BJ (cell line): Measurements from ENCODE around the gene STOM. TPM values are rescaled to one million over a fixed set of nuclear protein-coding genes. Genes with fewer than 3 reads are reported as not detected.

Source experiments
- CTCF ChIA-PET: fragments of 350-600 bp; formaldehyde crosslinking; extraction: SDS; loops from one replicate; lab custom pipeline; 2021; ENCODE audit warnings: antibody characterized with exemption, inconsistent platforms; lab: Yijun Ruan, JAX
- POLR2A ChIA-PET: fragments of 300-600 bp; sonication (Branson Sonifier 250); formaldehyde crosslinking; extraction: SDS; loops from one replicate; lab custom pipeline; 2021; ENCODE audit warnings: antibody characterized with exemption; lab: Charles Lee
- DNase-seq: peaks from one replicate; pipeline ENCODE4 v3.0.0-alpha.2; 2011; ENCODE audit warnings: low read depth
- H3K27me3 ChIP-seq: 2 replicates; pipeline ENCODE4 v1.6.0; 2011; ENCODE audit warnings: low read length; ENCODE audit not compliant: control insufficient read depth, insufficient read depth
- H3K36me3 ChIP-seq: 2 replicates; pipeline ENCODE4 v1.5.1; 2011; ENCODE audit warnings: low read length; ENCODE audit not compliant: control insufficient read depth, insufficient read depth
- H3K4me3 ChIP-seq: 2 replicates; pipeline ENCODE4 v1.5.1; 2011; ENCODE audit warnings: low read depth, mild to moderate bottlenecking, control low read depth, low read length
- polyA plus RNA-seq: library from polyadenylated mRNA; depleted of rRNA; stranded (reverse); fragments of >200 nt; gene quantifications from 2 replicates; pipeline ENCODE4 v1.2.3, GENCODE V29; 2011
- TF ChIP-seq, protein P1 (sequence below): IDR thresholded peaks from 2 replicates; pipeline ENCODE4 v1.5.1; 2011; ENCODE audit warnings: low read depth, mild to moderate bottlenecking, control low read depth, inconsistent platforms, low read length, moderate library complexity; ENCODE audit not compliant: insufficient read depth

The STOM gene
- polyA plus RNA-seq, 1 experiment, result 223 TPM

GRCh38 chr9:121336665-121337064, 33.4 kb downstream of the STOM start:
- Histone ChIP-seq H3K36me3 (peaks cover 16% of the 10 kb centered on the region), H3K4me3 (no peak overlapping the region), H3K27me3 (no peaks in the 10 kb centered on the region)
- TF ChIP-seq, protein P1, sequence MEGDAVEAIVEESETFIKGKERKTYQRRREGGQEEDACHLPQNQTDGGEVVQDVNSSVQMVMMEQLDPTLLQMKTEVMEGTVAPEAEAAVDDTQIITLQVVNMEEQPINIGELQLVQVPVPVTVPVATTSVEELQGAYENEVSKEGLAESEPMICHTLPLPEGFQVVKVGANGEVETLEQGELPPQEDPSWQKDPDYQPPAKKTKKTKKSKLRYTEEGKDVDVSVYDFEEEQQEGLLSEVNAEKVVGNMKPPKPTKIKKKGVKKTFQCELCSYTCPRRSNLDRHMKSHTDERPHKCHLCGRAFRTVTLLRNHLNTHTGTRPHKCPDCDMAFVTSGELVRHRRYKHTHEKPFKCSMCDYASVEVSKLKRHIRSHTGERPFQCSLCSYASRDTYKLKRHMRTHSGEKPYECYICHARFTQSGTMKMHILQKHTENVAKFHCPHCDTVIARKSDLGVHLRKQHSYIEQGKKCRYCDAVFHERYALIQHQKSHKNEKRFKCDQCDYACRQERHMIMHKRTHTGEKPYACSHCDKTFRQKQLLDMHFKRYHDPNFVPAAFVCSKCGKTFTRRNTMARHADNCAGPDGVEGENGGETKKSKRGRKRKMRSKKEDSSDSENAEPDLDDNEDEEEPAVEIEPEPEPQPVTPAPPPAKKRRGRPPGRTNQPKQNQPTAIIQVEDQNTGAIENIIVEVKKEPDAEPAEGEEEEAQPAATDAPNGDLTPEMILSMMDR, result no peak
- no peak for DNase-seq
- CTCF ChIA-PET, result interaction anchor here (0.9 kb wide), 1 partner anchor 17 kb away, joined by 4 read pairs; no protein-coding TSS in a partner anchor
- POLR2A ChIA-PET, result no interaction called here

DNA sequence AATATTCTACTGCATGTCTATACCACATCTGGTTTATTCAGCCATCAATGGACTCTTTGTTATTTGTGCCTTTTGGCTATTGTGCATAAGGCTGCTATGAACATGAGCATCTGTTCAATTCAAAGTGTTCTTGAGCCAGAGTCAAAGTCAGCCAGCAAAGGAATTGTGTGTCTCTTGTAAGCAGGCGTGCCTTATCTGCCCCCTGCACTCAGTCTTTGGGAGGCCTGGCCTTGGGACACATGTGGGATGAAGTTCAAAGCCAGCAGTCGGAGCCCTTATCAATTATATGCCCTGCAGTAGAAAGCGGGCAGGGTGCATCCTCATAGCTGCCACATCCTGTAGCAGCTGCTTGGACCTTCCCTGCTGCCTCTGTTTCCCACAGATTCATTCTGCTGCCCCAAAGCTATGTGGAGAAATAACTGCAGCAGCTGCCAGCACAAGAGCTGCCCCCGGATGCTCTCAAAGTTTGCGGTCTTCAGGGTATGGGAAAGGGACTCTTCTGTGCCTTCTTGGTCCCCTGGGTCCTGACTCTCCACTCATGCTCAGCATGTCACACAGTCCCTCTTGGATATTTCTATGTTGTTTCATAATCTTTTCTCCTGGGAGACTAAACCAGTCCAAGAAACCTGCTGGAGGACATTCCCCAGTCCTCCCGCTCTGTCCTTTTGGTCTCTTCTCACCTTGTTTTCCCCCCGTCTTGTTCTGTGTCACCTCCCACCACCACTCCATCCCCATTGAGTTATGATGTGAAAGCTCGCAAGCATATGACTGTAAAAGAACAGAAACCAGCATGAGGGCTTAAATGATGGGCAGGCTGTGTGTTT, 35.9 kb downstream of the STOM start:
- TF ChIP-seq, protein P1, result no peak
- Histone ChIP-seq H3K36me3 (peaks cover 25% of the 10 kb centered on the region), H3K4me3 (no peak overlapping the region), H3K27me3 (no peaks in the 10 kb centered on the region)
- DNase-seq, result no peak
- POLR2A ChIA-PET, result no interaction called here
- CTCF ChIA-PET, result interaction anchor here (0.7 to 1.6 kb wide), 6 partner anchors 14 to 823 kb away, joined by 3 to 11 read pairs (median 4); no protein-coding TSS in a partner anchor

DNA sequence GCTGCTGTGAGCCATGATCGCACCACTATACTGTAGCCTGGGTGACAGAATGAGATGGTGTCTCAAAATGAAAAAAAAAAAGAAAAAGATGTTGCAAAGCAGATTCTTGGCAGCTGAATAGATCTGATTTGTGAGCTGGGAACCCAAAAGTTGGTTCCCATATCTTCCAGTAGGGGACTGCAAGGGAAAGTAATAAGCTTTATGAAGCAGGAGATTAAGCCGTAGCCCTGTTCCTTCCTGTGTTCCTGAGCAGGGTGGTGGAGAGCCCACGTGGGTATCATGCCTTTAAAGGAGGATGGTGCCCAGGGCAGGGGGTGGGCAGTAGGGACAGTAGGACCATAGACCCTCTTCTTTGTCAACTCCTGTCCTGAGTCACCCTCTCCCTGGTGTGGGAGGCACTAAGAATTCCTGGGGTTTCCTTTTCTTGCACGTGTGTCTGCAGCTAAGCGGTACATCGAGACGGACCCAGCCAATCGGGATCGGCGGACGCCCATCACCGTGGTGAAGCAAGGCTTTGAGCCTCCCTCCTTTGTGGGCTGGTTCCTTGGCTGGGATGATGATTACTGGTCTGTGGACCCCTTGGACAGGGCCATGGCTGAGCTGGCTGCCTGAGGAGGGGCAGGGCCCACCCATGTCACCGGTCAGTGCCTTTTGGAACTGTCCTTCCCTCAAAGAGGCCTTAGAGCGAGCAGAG, 37.9 kb downstream of the STOM start:
- Histone ChIP-seq H3K27me3 (no peaks in the 10 kb centered on the region), H3K36me3 (peaks cover 36% of the 10 kb centered on the region), H3K4me3 (no peak overlapping the region)
- ChIA-PET POLR2A (interaction anchor here (0.6 kb wide), 1 partner anchor 36 kb away, joined by 3 read pairs; no protein-coding TSS in a partner anchor), CTCF (interaction anchor here (0.8 to 1.8 kb wide), 9 partner anchors 10 to 119 kb away, joined by 3 to 10 read pairs (median 4); no protein-coding TSS in a partner anchor)
- peak; percentile 21 for DNase-seq
- TF ChIP-seq, protein P1, result peak; percentile 65

- ChIA-PET POLR2A (no interaction called here), CTCF (interaction anchor here (0.8 to 1.8 kb wide), 9 partner anchors 9 to 118 kb away, joined by 3 to 10 read pairs (median 4); no protein-coding TSS in a partner anchor)
- Histone ChIP-seq H3K27me3 (no peaks in the 10 kb centered on the region), H3K36me3 (peaks cover 41% of the 10 kb centered on the region), H3K4me3 (no peak overlapping the region)
- TF ChIP-seq, protein P1, result no peak
- no peak for DNase-seq
Observed at GRCh38 chr9:121331549-121331948, 38.5 kb downstream of the STOM start.
